IMR-90 (cell line): ENCODE results near the gene GTF2A1.

Experiments used
- CHD1 ChIP-seq: IDR thresholded peaks from 2 replicates; pipeline ENCODE4 v1.6.1; 2012; ENCODE audit warnings: low read depth, low read length, improper control_type of control experiment
- CTCF ChIP-seq: conservative IDR thresholded peaks from 2 replicates; pipeline ENCODE4 v1.5.1; 2012; ENCODE audit warnings: mild to moderate bottlenecking, low read depth, low read length, improper control_type of control experiment
- FOS ChIP-seq: fragments of 150-350 bp; IDR thresholded peaks from 2 replicates; pipeline ENCODE4 v1.6.1; 2016; ENCODE audit warnings: low read depth, low read length
- MAFK ChIP-seq: IDR thresholded peaks from 2 replicates; pipeline ENCODE4 v1.6.1; 2012; ENCODE audit warnings: low read depth, low read length, improper control_type of control experiment
- MAZ ChIP-seq: IDR thresholded peaks from 2 replicates; pipeline ENCODE4 v1.6.1; 2012; ENCODE audit warnings: low read depth, mild to moderate bottlenecking, low read length, improper control_type of control experiment, moderate library complexity, borderline replicate concordance
- MXI1 ChIP-seq: IDR thresholded peaks from 2 replicates; pipeline ENCODE4 v1.6.1; 2012; ENCODE audit warnings: low read depth, mild to moderate bottlenecking, low read length, moderate library complexity, borderline replicate concordance
- NFE2L2 ChIP-seq: fragments of 150-350 bp; IDR thresholded peaks from 2 replicates; pipeline ENCODE4 v1.6.1; 2016; ENCODE audit warnings: low read depth, mild to moderate bottlenecking, low read length
- POLR2A ChIP-seq: IDR thresholded peaks from 2 replicates; pipeline ENCODE4 v1.6.1; 2012; ENCODE audit warnings: mild to moderate bottlenecking, low read depth, low read length
- RAD21 ChIP-seq: IDR thresholded peaks from 2 replicates; pipeline ENCODE4 v1.6.1; 2012; ENCODE audit warnings: low read length, improper control_type of control experiment
- SMC3 ChIP-seq: fragments of 150-350 bp; IDR thresholded peaks from 2 replicates; pipeline ENCODE4 v1.6.1; 2016; ENCODE audit warnings: low read depth, mild to moderate bottlenecking, antibody characterized with exemption, low read length, moderate library complexity
- USF2 ChIP-seq: fragments of 150-350 bp; IDR thresholded peaks from 2 replicates; pipeline ENCODE4 v1.6.1; 2017; ENCODE audit warnings: mild to moderate bottlenecking, antibody characterized with exemption, low read length, low read depth

GRCh38 chr14:81170104-81170828, 50.5 kb downstream of the GTF2A1 start:
- TF ChIP-seq CTCF (peak; percentile 88), USF2 (no peak; the same call in 1 of the 2 replicates), MXI1 (peak; percentile 45; the same call in 1 of the 2 replicates), CHD1 (no peak), RAD21 (peak; percentile 64), MAZ (no peak), MAFK (0 out of 2 replicates have a peak, but pooled peaks have one; percentile 16), NFE2L2 (peak; percentile 39; the same call in 1 of the 2 replicates), SMC3 (peak; percentile 56), POLR2A (peak; percentile 62), FOS (peak; percentile 71; the same call in 1 of the 2 replicates)
